Measurements from ENCODE around the gene LMAN2L.
"Not testable (repeated sequence)": the region's sequence is repeated elsewhere in the genome, so short reads cannot be mapped to it uniquely, and the experiment has no call there.

Gene LMAN2L

DNA sequence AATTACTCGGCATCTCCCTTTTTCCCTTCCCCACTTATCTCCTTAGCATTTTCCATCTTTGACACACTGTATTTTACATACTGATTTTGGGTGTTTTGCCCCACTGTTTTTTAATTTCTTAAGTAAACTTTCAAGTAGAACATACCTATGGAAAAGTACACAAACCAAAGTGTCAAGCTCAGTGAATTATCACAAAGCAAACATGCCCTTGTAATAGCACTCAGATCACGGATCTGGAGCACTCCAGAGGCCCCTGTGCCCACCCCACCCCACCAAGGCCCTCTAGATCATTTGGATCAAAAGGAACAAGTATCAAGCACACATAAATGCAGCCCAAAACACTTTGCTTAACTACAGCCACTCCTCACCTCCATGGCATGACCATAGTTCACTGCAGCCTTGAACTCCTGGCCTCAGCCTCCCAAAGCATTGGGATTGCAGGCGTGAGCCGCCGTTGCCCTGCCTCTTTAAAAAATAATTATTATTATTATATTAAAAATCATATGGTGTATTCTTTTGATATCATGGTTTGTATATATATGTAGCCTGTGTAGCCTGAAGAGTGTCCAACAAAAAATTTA, 59.2 kb downstream of the LMAN2L start:
- Histone ChIP-seq H3K4me1 (ENCODE audit: insufficient read depth, low read length) (no peaks in the 10 kb centered on the region), H3K27ac (ENCODE audit: low read depth, low read length) (no peak overlapping the region), H3K27me3 (ENCODE audit: control insufficient read depth in 1 of 2, insufficient read depth in 2 of 2, low read length in 2 of 2) (no peaks in the 10 kb centered on the region), H3K9me3 (ENCODE audit: low read length) (no peaks in the 10 kb centered on the region), H3K9ac (ENCODE audit: low read length) (no peak overlapping the region), H3K36me3 (ENCODE audit: insufficient read depth, low read length) (no peaks in the 10 kb centered on the region), H3K4me3 (ENCODE audit: low read depth in 1 of 2, low read length in 2 of 2) (no peak overlapping the region)

DNA sequence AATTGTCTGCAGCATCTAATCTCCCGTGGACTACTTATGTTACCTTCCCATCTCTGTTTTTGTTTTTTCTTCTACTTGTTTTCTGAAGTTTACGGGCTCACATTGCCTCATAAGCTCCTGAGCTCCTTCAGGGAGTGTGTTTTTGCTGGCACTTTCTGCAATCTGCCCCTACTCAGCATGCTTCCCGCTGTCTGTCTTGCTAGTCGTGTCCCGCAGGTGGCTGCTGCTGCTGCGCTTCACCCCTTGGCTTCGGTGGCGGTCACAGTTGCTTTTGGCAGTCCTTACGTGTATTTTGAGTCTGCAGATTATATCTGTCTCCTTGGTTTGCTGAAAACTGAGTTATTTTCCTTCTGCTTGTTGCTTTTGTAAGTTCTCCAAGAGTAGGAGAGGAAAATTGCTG, 60.0 kb downstream of the LMAN2L start:
- no peaks in the 10 kb centered on the region for H3K9me3 ChIP-seq (ENCODE audit: low read length)
- H3K9ac ChIP-seq (ENCODE audit: low read length) = no peak overlapping the region
- no peaks in the 10 kb centered on the region for H3K4me1 ChIP-seq (ENCODE audit: insufficient read depth, low read length)
- H3K27ac ChIP-seq (ENCODE audit: low read depth, low read length) = no peak overlapping the region
- H3K27me3 ChIP-seq (ENCODE audit: control insufficient read depth in 1 of 2, insufficient read depth in 2 of 2, low read length in 2 of 2) = no peaks in the 10 kb centered on the region
- H3K4me3 ChIP-seq (ENCODE audit: low read depth in 1 of 2, low read length in 2 of 2) = no peak overlapping the region
- H3K36me3 ChIP-seq (ENCODE audit: insufficient read depth, low read length) = no peaks in the 10 kb centered on the region

DNA sequence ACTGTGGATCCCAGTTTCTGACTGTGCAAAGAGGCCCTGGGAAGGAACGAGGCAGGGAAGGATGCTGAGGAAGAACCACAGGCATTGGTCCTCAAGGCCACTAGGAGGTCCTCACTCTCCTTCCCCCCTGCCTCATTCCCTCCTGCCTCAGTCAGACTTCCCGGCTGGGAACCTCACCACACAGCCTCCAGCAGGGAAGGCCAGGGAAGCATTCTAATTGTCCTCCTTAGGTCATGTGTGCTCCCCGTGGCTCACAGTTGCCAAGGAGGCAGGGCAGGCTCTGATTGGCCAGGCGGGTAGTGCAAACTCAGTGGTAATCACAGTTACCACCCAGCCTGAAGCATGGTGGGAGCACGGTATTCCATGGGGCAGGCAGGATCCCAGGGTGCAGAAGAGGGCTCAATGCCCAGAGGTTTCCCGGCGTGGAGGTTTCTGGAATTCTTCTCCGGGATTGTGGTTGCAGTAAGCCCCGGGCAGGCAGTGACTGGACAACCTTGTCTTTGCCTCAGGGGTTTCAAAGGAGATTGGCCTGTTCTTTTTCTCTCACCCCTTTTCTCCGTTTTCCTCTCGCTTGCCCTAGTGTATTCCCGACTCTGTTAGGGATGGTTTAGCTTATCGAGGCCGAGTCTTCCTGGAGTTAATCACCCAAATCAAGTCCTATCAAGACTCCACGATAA, 70.2 kb downstream of the LMAN2L start:
- H3K9ac ChIP-seq (ENCODE audit: low read length) = no peak overlapping the region
- H3K27ac ChIP-seq (ENCODE audit: low read depth, low read length) = no peak overlapping the region

DNA sequence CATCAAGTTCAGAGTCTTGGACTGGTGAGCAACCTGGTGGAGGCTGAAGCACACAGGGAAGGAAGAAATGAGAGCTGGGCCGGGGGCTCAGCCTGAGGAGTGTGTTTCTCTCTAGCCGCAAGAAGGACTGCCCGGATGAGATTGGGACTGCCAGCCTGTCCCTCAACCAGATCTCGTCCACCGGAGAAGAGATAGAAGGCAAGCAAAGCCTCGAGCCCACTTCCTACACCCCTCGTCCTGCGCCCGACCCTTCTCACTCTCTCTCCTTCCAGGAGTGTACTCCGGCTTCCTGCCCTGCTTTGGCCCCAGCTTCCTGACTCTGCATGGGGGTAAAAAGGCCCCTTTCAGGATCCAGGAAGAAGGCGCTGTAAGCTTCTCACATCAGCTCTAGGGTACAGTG, 71.1 kb downstream of the LMAN2L start:
- no peaks in the 10 kb centered on the region for H3K9me3 ChIP-seq (ENCODE audit: low read length)
- H3K9ac ChIP-seq (ENCODE audit: low read length) = no peak overlapping the region
- no peaks in the 10 kb centered on the region for H3K27me3 ChIP-seq (ENCODE audit: control insufficient read depth in 1 of 2, insufficient read depth in 2 of 2, low read length in 2 of 2)
- no peaks in the 10 kb centered on the region for H3K36me3 ChIP-seq (ENCODE audit: insufficient read depth, low read length)
- no peak overlapping the region for H3K4me3 ChIP-seq (ENCODE audit: low read depth in 1 of 2, low read length in 2 of 2)
- H3K27ac ChIP-seq (ENCODE audit: low read depth, low read length) = no peak overlapping the region
- H3K4me1 ChIP-seq (ENCODE audit: insufficient read depth, low read length) = no peaks in the 10 kb centered on the region

More for the DNA sequence above, 70.2 kb downstream of the LMAN2L start:
- Histone ChIP-seq H3K36me3 (ENCODE audit: insufficient read depth, low read length) (no peaks in the 10 kb centered on the region), H3K9me3 (ENCODE audit: low read length) (no peaks in the 10 kb centered on the region), H3K4me1 (ENCODE audit: insufficient read depth, low read length) (no peaks in the 10 kb centered on the region), H3K4me3 (ENCODE audit: low read depth in 1 of 2, low read length in 2 of 2) (no peak overlapping the region), H3K27me3 (ENCODE audit: control insufficient read depth in 1 of 2, insufficient read depth in 2 of 2, low read length in 2 of 2) (no peaks in the 10 kb centered on the region)

DNA sequence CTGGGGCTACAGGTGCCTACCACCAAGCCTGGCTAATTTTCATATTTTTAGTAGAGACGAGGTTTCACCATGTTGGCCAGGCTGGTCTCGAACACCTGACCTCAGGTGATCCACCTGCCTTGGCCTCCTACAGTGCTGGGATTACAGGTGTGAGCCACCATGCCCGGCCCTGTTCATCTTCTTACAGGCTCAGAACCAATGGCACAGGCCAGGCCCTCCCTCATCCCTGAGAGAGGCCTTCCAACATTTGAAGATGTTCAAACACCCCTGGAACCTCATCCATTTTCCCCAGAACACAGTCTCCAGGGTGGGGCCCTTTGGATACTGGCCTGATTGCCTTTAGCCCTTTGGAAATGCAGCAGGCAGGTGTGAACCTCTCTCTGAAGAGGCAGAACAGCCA, 74.1 kb downstream of the LMAN2L start:
- H3K9me3 ChIP-seq (ENCODE audit: low read length); H3K36me3 ChIP-seq (ENCODE audit: insufficient read depth, low read length); H3K27me3 ChIP-seq (ENCODE audit: control insufficient read depth in 1 of 2, insufficient read depth in 2 of 2, low read length in 2 of 2); H3K9ac ChIP-seq (ENCODE audit: low read length); H3K4me3 ChIP-seq (ENCODE audit: low read depth in 1 of 2, low read length in 2 of 2); H3K27ac ChIP-seq (ENCODE audit: low read depth, low read length); H3K4me1 ChIP-seq (ENCODE audit: insufficient read depth, low read length): not testable (repeated sequence)

DNA sequence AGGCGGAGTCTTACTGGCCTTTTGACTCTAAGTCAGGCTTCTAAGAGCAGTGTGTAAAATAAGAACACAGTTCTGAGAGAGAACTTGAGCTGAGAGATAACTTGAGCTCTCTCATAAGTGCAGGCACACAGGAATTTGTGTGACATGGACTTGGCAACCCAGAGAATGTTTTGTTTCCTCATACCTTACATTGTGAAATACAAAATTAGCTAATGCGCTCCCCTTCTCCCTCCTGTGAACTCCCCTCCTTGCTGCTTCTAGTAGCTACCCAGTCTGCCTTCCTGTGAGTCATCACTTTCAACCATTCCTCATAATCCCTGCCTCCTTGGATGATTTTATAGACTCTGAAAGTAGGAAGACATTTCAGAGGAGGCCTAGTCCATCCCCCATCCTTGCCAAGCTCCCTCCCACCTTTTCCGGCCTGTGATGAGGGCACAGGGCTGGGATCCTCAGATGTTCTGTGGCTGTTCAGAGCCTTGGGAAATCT, 74.7 kb downstream of the LMAN2L start:
- Histone ChIP-seq H3K4me3 (ENCODE audit: low read depth in 1 of 2, low read length in 2 of 2) (no peak overlapping the region), H3K4me1 (ENCODE audit: insufficient read depth, low read length) (no peaks in the 10 kb centered on the region), H3K27ac (ENCODE audit: low read depth, low read length) (no peak overlapping the region)

DNA sequence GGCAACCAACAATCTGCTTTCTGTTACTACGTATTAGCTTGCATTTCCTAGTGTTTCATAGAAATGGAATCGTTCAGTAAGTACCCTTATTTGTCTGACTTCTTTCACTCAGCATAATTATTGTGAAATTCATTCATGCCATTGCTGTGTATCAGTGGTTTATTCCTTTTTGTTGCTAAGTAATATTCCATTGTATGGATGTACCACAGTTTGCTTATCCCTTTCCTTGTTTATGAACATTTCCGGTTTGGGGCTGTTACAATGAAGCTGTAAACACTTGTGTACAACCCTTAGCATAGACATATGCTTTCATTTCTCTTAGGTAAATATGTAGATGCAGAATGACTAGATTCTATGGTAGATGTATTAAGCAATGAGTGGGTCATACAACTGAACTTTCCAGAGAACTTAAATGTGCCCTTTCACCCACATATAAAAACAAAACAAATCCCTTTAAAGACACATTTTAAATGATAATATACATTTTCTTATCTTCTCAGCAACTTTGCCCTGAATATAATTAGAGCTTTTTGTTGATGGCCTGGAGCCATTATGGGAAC, 75.4 kb downstream of the LMAN2L start:
- H3K36me3 ChIP-seq (ENCODE audit: insufficient read depth, low read length) = no peaks in the 10 kb centered on the region
- H3K27ac ChIP-seq (ENCODE audit: low read depth, low read length) = no peak overlapping the region
- no peaks in the 10 kb centered on the region for H3K27me3 ChIP-seq (ENCODE audit: control insufficient read depth in 1 of 2, insufficient read depth in 2 of 2, low read length in 2 of 2)
- no peak overlapping the region for H3K4me3 ChIP-seq (ENCODE audit: low read depth in 1 of 2, low read length in 2 of 2)
- H3K9me3 ChIP-seq (ENCODE audit: low read length) = no peaks in the 10 kb centered on the region
- no peaks in the 10 kb centered on the region for H3K4me1 ChIP-seq (ENCODE audit: insufficient read depth, low read length)
- H3K9ac ChIP-seq (ENCODE audit: low read length) = no peak overlapping the region

More for the DNA sequence above, 74.7 kb downstream of the LMAN2L start:
- no peaks in the 10 kb centered on the region for H3K36me3 ChIP-seq (ENCODE audit: insufficient read depth, low read length)
- H3K9ac ChIP-seq (ENCODE audit: low read length) = no peak overlapping the region
- no peaks in the 10 kb centered on the region for H3K27me3 ChIP-seq (ENCODE audit: control insufficient read depth in 1 of 2, insufficient read depth in 2 of 2, low read length in 2 of 2)
- no peaks in the 10 kb centered on the region for H3K9me3 ChIP-seq (ENCODE audit: low read length)

DNA sequence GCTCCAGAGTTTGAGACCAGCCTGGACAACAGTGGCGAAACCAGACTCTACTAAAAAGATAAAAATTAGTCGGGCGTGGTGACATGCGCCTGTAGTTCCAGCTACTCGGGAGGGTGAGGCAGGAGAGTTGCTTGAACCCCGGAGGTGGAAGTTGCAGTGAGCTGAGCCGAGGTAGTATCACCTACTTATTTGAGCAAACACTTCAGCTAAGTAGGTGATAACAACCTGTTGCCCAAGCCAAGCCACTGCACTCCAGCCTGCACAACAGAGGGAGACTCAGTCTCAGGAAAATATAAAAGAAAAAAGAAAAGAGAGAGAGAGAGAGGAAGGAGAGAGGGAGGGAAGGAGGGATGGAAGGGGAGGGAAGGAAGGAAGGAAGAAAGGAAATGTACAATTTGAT, 76.0 kb downstream of the LMAN2L start:
- Histone ChIP-seq H3K27ac (ENCODE audit: low read depth, low read length) (no peak overlapping the region), H3K36me3 (ENCODE audit: insufficient read depth, low read length) (no peaks in the 10 kb centered on the region), H3K27me3 (ENCODE audit: control insufficient read depth in 1 of 2, insufficient read depth in 2 of 2, low read length in 2 of 2) (no peaks in the 10 kb centered on the region), H3K4me3 (ENCODE audit: low read depth in 1 of 2, low read length in 2 of 2) (no peak overlapping the region), H3K9me3 (ENCODE audit: low read length) (no peaks in the 10 kb centered on the region), H3K4me1 (ENCODE audit: insufficient read depth, low read length) (no peaks in the 10 kb centered on the region), H3K9ac (ENCODE audit: low read length) (no peak overlapping the region)

DNA sequence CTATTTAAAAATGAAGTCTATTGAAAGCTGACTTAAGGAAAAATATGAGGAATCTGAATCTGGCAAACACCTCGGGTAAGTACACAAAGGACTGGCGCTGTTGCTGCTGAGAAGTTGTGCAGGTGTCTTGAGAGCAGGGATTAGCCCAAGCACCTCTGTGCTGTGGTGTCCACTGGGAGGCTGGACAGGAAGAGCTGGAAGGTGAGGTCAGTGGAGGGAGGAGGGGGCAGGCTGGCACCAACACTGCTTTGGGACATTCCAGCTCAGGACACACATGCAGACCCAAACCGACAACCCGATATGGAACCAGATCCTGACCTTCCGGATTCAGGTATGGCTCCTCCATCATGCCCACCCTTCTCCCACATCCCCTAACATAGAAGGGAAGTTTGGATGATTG, 76.7 kb downstream of the LMAN2L start:
- no peaks in the 10 kb centered on the region for H3K27me3 ChIP-seq (ENCODE audit: control insufficient read depth in 1 of 2, insufficient read depth in 2 of 2, low read length in 2 of 2)
- no peak overlapping the region for H3K4me3 ChIP-seq (ENCODE audit: low read depth in 1 of 2, low read length in 2 of 2)
- no peak overlapping the region for H3K27ac ChIP-seq (ENCODE audit: low read depth, low read length)
- no peaks in the 10 kb centered on the region for H3K4me1 ChIP-seq (ENCODE audit: insufficient read depth, low read length)
- no peaks in the 10 kb centered on the region for H3K9me3 ChIP-seq (ENCODE audit: low read length)
- H3K36me3 ChIP-seq (ENCODE audit: insufficient read depth, low read length) = no peaks in the 10 kb centered on the region
- H3K9ac ChIP-seq (ENCODE audit: low read length) = no peak overlapping the region

DNA sequence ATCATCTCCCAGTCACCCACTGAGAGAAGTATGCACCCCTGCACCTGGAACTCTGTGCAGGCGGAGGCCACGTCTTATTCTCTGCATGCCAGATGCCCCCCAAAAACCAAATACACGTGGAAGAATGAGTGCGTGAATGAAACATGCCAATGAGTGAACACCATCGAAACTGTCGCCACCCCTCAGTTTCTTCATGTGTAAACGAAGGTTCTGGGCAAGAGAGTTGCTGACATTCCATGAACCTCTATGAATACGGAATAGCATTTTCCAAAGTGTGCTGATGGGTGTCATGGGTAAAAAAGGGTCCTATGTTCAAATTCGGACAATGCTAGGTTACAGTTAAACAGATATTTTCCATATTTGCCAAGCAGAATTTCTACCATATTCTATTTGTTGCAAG, 77.5 kb downstream of the LMAN2L start:
- Histone ChIP-seq H3K27ac (ENCODE audit: low read depth, low read length) (no peak overlapping the region), H3K9me3 (ENCODE audit: low read length) (no peaks in the 10 kb centered on the region), H3K9ac (ENCODE audit: low read length) (no peak overlapping the region), H3K36me3 (ENCODE audit: insufficient read depth, low read length) (no peaks in the 10 kb centered on the region), H3K4me3 (ENCODE audit: low read depth in 1 of 2, low read length in 2 of 2) (no peak overlapping the region), H3K4me1 (ENCODE audit: insufficient read depth, low read length) (no peaks in the 10 kb centered on the region), H3K27me3 (ENCODE audit: control insufficient read depth in 1 of 2, insufficient read depth in 2 of 2, low read length in 2 of 2) (no peaks in the 10 kb centered on the region)

DNA sequence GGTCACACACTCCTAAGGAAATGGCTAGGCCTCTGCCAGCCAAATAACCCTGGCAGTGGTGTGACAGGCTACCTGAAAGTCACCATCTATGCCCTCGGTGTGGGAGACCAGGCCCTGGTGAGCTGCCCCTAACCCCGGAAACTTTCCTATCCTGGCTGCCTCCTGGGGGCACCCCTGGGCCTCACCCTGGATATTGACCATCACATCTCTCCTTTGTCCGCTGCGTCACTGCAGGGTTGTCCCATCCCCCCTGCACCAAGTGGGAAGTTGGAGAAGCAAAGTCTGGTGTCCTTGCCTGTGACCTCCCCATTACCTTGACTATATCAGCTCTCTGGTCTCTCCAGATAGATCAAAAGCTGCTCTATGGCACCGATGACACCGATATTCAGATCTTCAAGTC, 78.5 kb downstream of the LMAN2L start:
- no peaks in the 10 kb centered on the region for H3K4me1 ChIP-seq (ENCODE audit: insufficient read depth, low read length)
- H3K27ac ChIP-seq (ENCODE audit: low read depth, low read length) = no peak overlapping the region
- H3K4me3 ChIP-seq (ENCODE audit: low read depth in 1 of 2, low read length in 2 of 2) = no peak overlapping the region
- no peak overlapping the region for H3K9ac ChIP-seq (ENCODE audit: low read length)
- no peaks in the 10 kb centered on the region for H3K36me3 ChIP-seq (ENCODE audit: insufficient read depth, low read length)
- no peaks in the 10 kb centered on the region for H3K9me3 ChIP-seq (ENCODE audit: low read length)
- no peaks in the 10 kb centered on the region for H3K27me3 ChIP-seq (ENCODE audit: control insufficient read depth in 1 of 2, insufficient read depth in 2 of 2, low read length in 2 of 2)

DNA sequence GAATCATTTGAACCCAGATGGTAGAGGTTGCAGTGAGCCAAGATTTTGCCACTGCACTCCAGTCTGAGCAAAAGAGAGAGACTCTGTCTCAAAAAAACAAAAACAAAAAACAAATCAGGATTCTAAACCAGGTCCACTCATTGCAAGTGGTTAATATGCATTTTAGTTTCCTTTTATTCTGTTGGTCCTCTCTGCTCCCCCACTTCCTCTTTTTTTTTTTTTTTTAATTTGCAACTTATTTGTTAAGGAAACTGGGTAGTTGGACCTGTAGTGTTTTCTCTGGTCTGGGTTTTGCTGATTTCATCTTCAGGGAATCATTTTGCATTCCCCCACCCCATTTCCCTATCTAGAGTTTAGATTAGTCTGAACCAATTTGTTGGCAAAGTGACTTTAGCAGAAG, 83.3 kb downstream of the LMAN2L start:
- Histone ChIP-seq H3K9ac (ENCODE audit: low read length) (no peak overlapping the region), H3K36me3 (ENCODE audit: insufficient read depth, low read length) (no peaks in the 10 kb centered on the region), H3K27ac (ENCODE audit: low read depth, low read length) (no peak overlapping the region), H3K27me3 (ENCODE audit: control insufficient read depth in 1 of 2, insufficient read depth in 2 of 2, low read length in 2 of 2) (no peaks in the 10 kb centered on the region), H3K9me3 (ENCODE audit: low read length) (no peaks in the 10 kb centered on the region), H3K4me1 (ENCODE audit: insufficient read depth, low read length) (no peaks in the 10 kb centered on the region), H3K4me3 (ENCODE audit: low read depth in 1 of 2, low read length in 2 of 2) (no peak overlapping the region)
